WERI-Rb-1 (cell line): ENCODE measurements around the gene CCL4.
"Not testable (repeated sequence)": the region's sequence is repeated elsewhere in the genome, so short reads cannot be mapped to it uniquely, and the experiment has no call there.

Experiments used
- DNase-seq: peaks from one replicate; pipeline ENCODE4 v3.0.0-alpha.2; 2020
- H3K27ac ChIP-seq: fragments of 250-450 bp; sonication (Bioruptor Pico); 2 replicates; pipeline ENCODE4 v1.5.1; 2020; ENCODE audit warnings: mild to moderate bottlenecking, moderate library complexity
- H3K27me3 ChIP-seq: fragments of 250-450 bp; sonication (Bioruptor Pico); 2 replicates; pipeline ENCODE4 v1.5.1; 2021; ENCODE audit warnings: mild to moderate bottlenecking, low read depth, moderate library complexity; ENCODE audit not compliant: insufficient read depth, severe bottlenecking
- H3K36me3 ChIP-seq: fragments of 250-450 bp; sonication (Bioruptor Pico); 2 replicates; pipeline ENCODE4 v1.5.1; 2020; ENCODE audit warnings: mild to moderate bottlenecking, moderate library complexity
- H3K4me3 ChIP-seq: 2 replicates; pipeline ENCODE4 v1.5.1; 2011; ENCODE audit warnings: low read depth, mild to moderate bottlenecking, control low read depth, low read length
- H3K9me3 ChIP-seq: fragments of 250-450 bp; sonication (Bioruptor Pico); 2 replicates; pipeline ENCODE4 v1.5.1; 2021; ENCODE audit warnings: mild to moderate bottlenecking, moderate library complexity; ENCODE audit not compliant: severe bottlenecking
- CTCF ChIP-seq: IDR thresholded peaks from 2 replicates; pipeline ENCODE4 v1.5.1; 2011; ENCODE audit warnings: low read depth, mild to moderate bottlenecking, control low read depth, inconsistent platforms, low read length

The CCL4 gene

GRCh38 chr17:36117505-36118382 is 14.1 kb downstream of the CCL4 start:
- Histone ChIP-seq H3K9me3 (no peaks in the 10 kb centered on the region), H3K27me3 (no peaks in the 10 kb centered on the region), H3K27ac (no peak overlapping the region), H3K36me3 (no peaks in the 10 kb centered on the region), H3K4me3 (no peak overlapping the region)
- no peak for TF ChIP-seq CTCF
- DNase-seq: no peak

GRCh38 chr17:36118477-36119353 is 15.1 kb downstream of the CCL4 start:
- no peak overlapping the region for H3K27ac ChIP-seq
- no peaks in the 10 kb centered on the region for H3K9me3 ChIP-seq
- no peaks in the 10 kb centered on the region for H3K36me3 ChIP-seq
- H3K27me3 ChIP-seq: no peaks in the 10 kb centered on the region
- H3K4me3 ChIP-seq: no peak overlapping the region
- no peak for DNase-seq
- TF ChIP-seq CTCF: no peak

GRCh38 chr17:36120221-36120620 is 16.6 kb downstream of the CCL4 start:
- no peaks in the 10 kb centered on the region for H3K36me3 ChIP-seq
- no peak for TF ChIP-seq CTCF
- no peak overlapping the region for H3K4me3 ChIP-seq
- DNase-seq: no peak
- H3K27me3 ChIP-seq: no peaks in the 10 kb centered on the region
- no peak overlapping the region for H3K27ac ChIP-seq
- peaks cover 5% of the 10 kb centered on the region for H3K9me3 ChIP-seq

- DNase-seq, H3K36me3 ChIP-seq, H3K27me3 ChIP-seq, H3K27ac ChIP-seq, H3K4me3 ChIP-seq: not testable (repeated sequence)
- peaks cover 12% of the 10 kb centered on the region for H3K9me3 ChIP-seq
Measured at GRCh38 chr17:36121099-36121498, 17.5 kb downstream of the CCL4 start.

GRCh38 chr17:36123431-36123830 is 19.8 kb downstream of the CCL4 start:
- no peak for DNase-seq
- Histone ChIP-seq H3K27me3 (no peaks in the 10 kb centered on the region), H3K4me3 (no peak overlapping the region), H3K27ac (no peak overlapping the region), H3K9me3 (peaks cover 16% of the 10 kb centered on the region), H3K36me3 (no peaks in the 10 kb centered on the region)
- no peak for TF ChIP-seq CTCF
